ENCODE results near the gene SLC35G6. TPM values are rescaled to one million over a fixed set of nuclear protein-coding genes. Genes with fewer than 3 reads are reported as not detected.

The SLC35G6 gene
- polyA plus RNA-seq, 2 of the 4 experiments (the other 2 are of a cell fraction), result not detected

Other genes starting within 250 kb of the SLC35G6 start
Only the 30 nearest of the 40 such genes appear.
- gene SLC2A4, start 199.7 kb upstream of the SLC35G6 start, polyA plus RNA-seq (2011; rRNA removed), result 0.16 TPM in 2 replicates
- gene SLC2A4, start 199.7 kb upstream of the SLC35G6 start, polyA plus RNA-seq (2017; fragmentation: RNase III; extraction: RNeasy Plus Mini Kit Qiagen cat#74134 plus additional on column Dnase treatment), result 0.17 to 0.18 TPM (median 0.17 TPM) in 3 replicates
- gene YBX2, start 186.8 kb upstream of the SLC35G6 start, polyA plus RNA-seq (2011; rRNA removed), result 0.61 and 0.98 TPM in 2 replicates
- gene YBX2, start 186.8 kb upstream of the SLC35G6 start, polyA plus RNA-seq (2017; fragmentation: RNase III; extraction: RNeasy Plus Mini Kit Qiagen cat#74134 plus additional on column Dnase treatment), result 0.22 to 0.57 TPM (median 0.36 TPM) in 3 replicates
- gene EIF5A, start 173.8 kb upstream of the SLC35G6 start, polyA plus RNA-seq (2011; rRNA removed), result 945 and 969 TPM in 2 replicates
- gene EIF5A, start 173.8 kb upstream of the SLC35G6 start, polyA plus RNA-seq (2017; fragmentation: RNase III; extraction: RNeasy Plus Mini Kit Qiagen cat#74134 plus additional on column Dnase treatment), result 1,779 to 2,042 TPM (median 1,918 TPM) in 3 replicates
- 48.5 and 61.7 TPM in 2 replicates for gene GPS2, start 166.1 kb upstream of the SLC35G6 start, polyA plus RNA-seq (2011; rRNA removed)
- gene GPS2, start 166.1 kb upstream of the SLC35G6 start, polyA plus RNA-seq (2017; fragmentation: RNase III; extraction: RNeasy Plus Mini Kit Qiagen cat#74134 plus additional on column Dnase treatment), result 147 to 171 TPM (median 158 TPM) in 3 replicates
- gene NEURL4, start 152.1 kb upstream of the SLC35G6 start, polyA plus RNA-seq (2011; rRNA removed), result 12.2 and 18.3 TPM in 2 replicates
- gene NEURL4, start 152.1 kb upstream of the SLC35G6 start, polyA plus RNA-seq (2017; fragmentation: RNase III; extraction: RNeasy Plus Mini Kit Qiagen cat#74134 plus additional on column Dnase treatment), result 44.2 to 50.4 TPM (median 47.5 TPM) in 3 replicates
- 0.03 and 0.41 TPM in 2 replicates for gene ACAP1, start 144.9 kb upstream of the SLC35G6 start, polyA plus RNA-seq (2011; rRNA removed)
- gene ACAP1, start 144.9 kb upstream of the SLC35G6 start, polyA plus RNA-seq (2017; fragmentation: RNase III; extraction: RNeasy Plus Mini Kit Qiagen cat#74134 plus additional on column Dnase treatment), result 1.3 to 2.1 TPM (median 1.4 TPM) in 3 replicates
- gene KCTD11, start 129.3 kb upstream of the SLC35G6 start, polyA plus RNA-seq (2011; rRNA removed), result 6.1 and 7.0 TPM in 2 replicates
- gene KCTD11, start 129.3 kb upstream of the SLC35G6 start, polyA plus RNA-seq (2017; fragmentation: RNase III; extraction: RNeasy Plus Mini Kit Qiagen cat#74134 plus additional on column Dnase treatment), result 9.6 to 10.7 TPM (median 10.3 TPM) in 3 replicates
- gene TMEM95, start 126.3 kb upstream of the SLC35G6 start, polyA plus RNA-seq (2011; rRNA removed), result not detected in 2 replicates
- gene TMEM95, start 126.3 kb upstream of the SLC35G6 start, polyA plus RNA-seq (2017; fragmentation: RNase III; extraction: RNeasy Plus Mini Kit Qiagen cat#74134 plus additional on column Dnase treatment), result not detected in 3 replicates
- 1.2 and 1.8 TPM in 2 replicates for gene TNK1, start 100.4 kb upstream of the SLC35G6 start, polyA plus RNA-seq (2011; rRNA removed)
- 2.1 to 2.4 TPM (median 2.2 TPM) in 3 replicates for gene TNK1, start 100.4 kb upstream of the SLC35G6 start, polyA plus RNA-seq (2017; fragmentation: RNase III; extraction: RNeasy Plus Mini Kit Qiagen cat#74134 plus additional on column Dnase treatment)
- 11.0 and 13.7 TPM in 2 replicates for gene PLSCR3, start 86.9 kb upstream of the SLC35G6 start, polyA plus RNA-seq (2011; rRNA removed)
- 27.5 to 33.4 TPM (median 29.6 TPM) in 3 replicates for gene PLSCR3, start 86.9 kb upstream of the SLC35G6 start, polyA plus RNA-seq (2017; fragmentation: RNase III; extraction: RNeasy Plus Mini Kit Qiagen cat#74134 plus additional on column Dnase treatment)
- 127 and 210 TPM in 2 replicates for gene TMEM256, start 77.3 kb upstream of the SLC35G6 start, polyA plus RNA-seq (2011; rRNA removed)
- gene TMEM256, start 77.3 kb upstream of the SLC35G6 start, polyA plus RNA-seq (2017; fragmentation: RNase III; extraction: RNeasy Plus Mini Kit Qiagen cat#74134 plus additional on column Dnase treatment), result 142 to 166 TPM (median 164 TPM) in 3 replicates
- 4.1 and 6.9 TPM in 2 replicates for gene NLGN2, start 73.6 kb upstream of the SLC35G6 start, polyA plus RNA-seq (2011; rRNA removed)
- 17.6 to 27.9 TPM (median 27.5 TPM) in 3 replicates for gene NLGN2, start 73.6 kb upstream of the SLC35G6 start, polyA plus RNA-seq (2017; fragmentation: RNase III; extraction: RNeasy Plus Mini Kit Qiagen cat#74134 plus additional on column Dnase treatment)
- not detected in 2 replicates for gene SPEM1, start 61.1 kb upstream of the SLC35G6 start, polyA plus RNA-seq (2011; rRNA removed)
- gene SPEM1, start 61.1 kb upstream of the SLC35G6 start, polyA plus RNA-seq (2017; fragmentation: RNase III; extraction: RNeasy Plus Mini Kit Qiagen cat#74134 plus additional on column Dnase treatment), result 0.09 to 0.13 TPM in 2 of 3 replicates, not detected in the other
- not detected in 2 replicates for gene SPEM2, start 55.8 kb upstream of the SLC35G6 start, polyA plus RNA-seq (2011; rRNA removed)
- gene SPEM2, start 55.8 kb upstream of the SLC35G6 start, polyA plus RNA-seq (2017; fragmentation: RNase III; extraction: RNeasy Plus Mini Kit Qiagen cat#74134 plus additional on column Dnase treatment), result not detected in 3 replicates
- gene SPEM3, start 52.6 kb upstream of the SLC35G6 start, polyA plus RNA-seq (2011; rRNA removed), result not detected in 2 replicates
- not detected in 3 replicates for gene SPEM3, start 52.6 kb upstream of the SLC35G6 start, polyA plus RNA-seq (2017; fragmentation: RNase III; extraction: RNeasy Plus Mini Kit Qiagen cat#74134 plus additional on column Dnase treatment)
- 4.4 and 4.9 TPM in 2 replicates for gene TMEM102, start 46.0 kb upstream of the SLC35G6 start, polyA plus RNA-seq (2011; rRNA removed)
- 6.5 to 8.9 TPM (median 8.1 TPM) in 3 replicates for gene TMEM102, start 46.0 kb upstream of the SLC35G6 start, polyA plus RNA-seq (2017; fragmentation: RNase III; extraction: RNeasy Plus Mini Kit Qiagen cat#74134 plus additional on column Dnase treatment)
- gene FGF11, start 41.9 kb upstream of the SLC35G6 start, polyA plus RNA-seq (2011; rRNA removed), result 1.4 and 1.9 TPM in 2 replicates
- gene FGF11, start 41.9 kb upstream of the SLC35G6 start, polyA plus RNA-seq (2017; fragmentation: RNase III; extraction: RNeasy Plus Mini Kit Qiagen cat#74134 plus additional on column Dnase treatment), result 1.1 to 1.8 TPM (median 1.5 TPM) in 3 replicates
- 6.5 and 6.9 TPM in 2 replicates for gene CHRNB1, start 36.4 kb upstream of the SLC35G6 start, polyA plus RNA-seq (2011; rRNA removed)
- gene CHRNB1, start 36.4 kb upstream of the SLC35G6 start, polyA plus RNA-seq (2017; fragmentation: RNase III; extraction: RNeasy Plus Mini Kit Qiagen cat#74134 plus additional on column Dnase treatment), result 6.2 to 8.4 TPM (median 8.0 TPM) in 3 replicates
- 14.4 and 18.2 TPM in 2 replicates for gene ZBTB4, start 1.8 kb upstream of the SLC35G6 start, polyA plus RNA-seq (2011; rRNA removed)
- gene ZBTB4, start 1.8 kb upstream of the SLC35G6 start, polyA plus RNA-seq (2017; fragmentation: RNase III; extraction: RNeasy Plus Mini Kit Qiagen cat#74134 plus additional on column Dnase treatment), result 24.4 to 29.5 TPM (median 28.2 TPM) in 3 replicates
- 22.8 and 57.1 TPM in 2 replicates for gene POLR2A, start 2.9 kb downstream of the SLC35G6 start, polyA plus RNA-seq (2011; rRNA removed)
- gene POLR2A, start 2.9 kb downstream of the SLC35G6 start, polyA plus RNA-seq (2017; fragmentation: RNase III; extraction: RNeasy Plus Mini Kit Qiagen cat#74134 plus additional on column Dnase treatment), result 65.6 to 69.6 TPM (median 67.4 TPM) in 3 replicates
- gene TNFSF12, start 67.6 kb downstream of the SLC35G6 start, polyA plus RNA-seq (2011; rRNA removed), result 11.9 and 12.4 TPM in 2 replicates
- 7.9 to 9.9 TPM (median 9.7 TPM) in 3 replicates for gene TNFSF12, start 67.6 kb downstream of the SLC35G6 start, polyA plus RNA-seq (2017; fragmentation: RNase III; extraction: RNeasy Plus Mini Kit Qiagen cat#74134 plus additional on column Dnase treatment)
- gene TNFSF13, start 77.3 kb downstream of the SLC35G6 start, polyA plus RNA-seq (2011; rRNA removed), result 1.0 TPM in 2 replicates
- gene TNFSF13, start 77.3 kb downstream of the SLC35G6 start, polyA plus RNA-seq (2017; fragmentation: RNase III; extraction: RNeasy Plus Mini Kit Qiagen cat#74134 plus additional on column Dnase treatment), result 0.41 to 0.78 TPM (median 0.61 TPM) in 3 replicates
- 150 and 165 TPM in 2 replicates for gene SENP3, start 80.5 kb downstream of the SLC35G6 start, polyA plus RNA-seq (2011; rRNA removed)
- 104 to 119 TPM (median 114 TPM) in 3 replicates for gene SENP3, start 80.5 kb downstream of the SLC35G6 start, polyA plus RNA-seq (2017; fragmentation: RNase III; extraction: RNeasy Plus Mini Kit Qiagen cat#74134 plus additional on column Dnase treatment)
- 14.9 and 17.7 TPM in 2 replicates for gene CD68, start 98.2 kb downstream of the SLC35G6 start, polyA plus RNA-seq (2011; rRNA removed)
- 6.5 to 11.6 TPM (median 9.8 TPM) in 3 replicates for gene CD68, start 98.2 kb downstream of the SLC35G6 start, polyA plus RNA-seq (2017; fragmentation: RNase III; extraction: RNeasy Plus Mini Kit Qiagen cat#74134 plus additional on column Dnase treatment)
- gene MPDU1, start 102.4 kb downstream of the SLC35G6 start, polyA plus RNA-seq (2011; rRNA removed), result 148 and 204 TPM in 2 replicates
- 126 to 134 TPM (median 127 TPM) in 3 replicates for gene MPDU1, start 102.4 kb downstream of the SLC35G6 start, polyA plus RNA-seq (2017; fragmentation: RNase III; extraction: RNeasy Plus Mini Kit Qiagen cat#74134 plus additional on column Dnase treatment)
- gene SOX15, start 108.6 kb downstream of the SLC35G6 start, polyA plus RNA-seq (2011; rRNA removed), result 0.05 and 0.11 TPM in 2 replicates
- 0.19 to 0.30 TPM (median 0.22 TPM) in 3 replicates for gene SOX15, start 108.6 kb downstream of the SLC35G6 start, polyA plus RNA-seq (2017; fragmentation: RNase III; extraction: RNeasy Plus Mini Kit Qiagen cat#74134 plus additional on column Dnase treatment)
- 40.7 and 45.3 TPM in 2 replicates for gene FXR2, start 133.5 kb downstream of the SLC35G6 start, polyA plus RNA-seq (2011; rRNA removed)
- 38.9 to 45.2 TPM (median 42.9 TPM) in 3 replicates for gene FXR2, start 133.5 kb downstream of the SLC35G6 start, polyA plus RNA-seq (2017; fragmentation: RNase III; extraction: RNeasy Plus Mini Kit Qiagen cat#74134 plus additional on column Dnase treatment)
- gene SAT2, start 146.4 kb downstream of the SLC35G6 start, polyA plus RNA-seq (2011; rRNA removed), result 38.1 and 44.4 TPM in 2 replicates
- 59.8 to 76.3 TPM (median 70.1 TPM) in 3 replicates for gene SAT2, start 146.4 kb downstream of the SLC35G6 start, polyA plus RNA-seq (2017; fragmentation: RNase III; extraction: RNeasy Plus Mini Kit Qiagen cat#74134 plus additional on column Dnase treatment)
- gene SHBG, start 148.7 kb downstream of the SLC35G6 start, polyA plus RNA-seq (2011; rRNA removed), result 0.31 and 0.34 TPM in 2 replicates
- 0.37 to 0.63 TPM (median 0.50 TPM) in 3 replicates for gene SHBG, start 148.7 kb downstream of the SLC35G6 start, polyA plus RNA-seq (2017; fragmentation: RNase III; extraction: RNeasy Plus Mini Kit Qiagen cat#74134 plus additional on column Dnase treatment)
- 0.16 and 0.20 TPM in 2 replicates for gene ATP1B2, start 169.5 kb downstream of the SLC35G6 start, polyA plus RNA-seq (2011; rRNA removed)
- 0.05 to 0.26 TPM (median 0.10 TPM) in 3 replicates for gene ATP1B2, start 169.5 kb downstream of the SLC35G6 start, polyA plus RNA-seq (2017; fragmentation: RNase III; extraction: RNeasy Plus Mini Kit Qiagen cat#74134 plus additional on column Dnase treatment)

Measured in A549 (cell line).